NCI-H2196 (cell line): ENCODE measurements around the gene CXCR5.

Experiments
- DNase-seq: peaks from one replicate; lab custom pipeline; 2025; ENCODE audit not compliant: unreplicated experiment; lab: John Stamatoyannopoulos, UW

The CXCR5 gene

GRCh38 chr11:118911880-118912741, 28.4 kb downstream of the CXCR5 start:
- DNase-seq = peak; percentile 92

DNA sequence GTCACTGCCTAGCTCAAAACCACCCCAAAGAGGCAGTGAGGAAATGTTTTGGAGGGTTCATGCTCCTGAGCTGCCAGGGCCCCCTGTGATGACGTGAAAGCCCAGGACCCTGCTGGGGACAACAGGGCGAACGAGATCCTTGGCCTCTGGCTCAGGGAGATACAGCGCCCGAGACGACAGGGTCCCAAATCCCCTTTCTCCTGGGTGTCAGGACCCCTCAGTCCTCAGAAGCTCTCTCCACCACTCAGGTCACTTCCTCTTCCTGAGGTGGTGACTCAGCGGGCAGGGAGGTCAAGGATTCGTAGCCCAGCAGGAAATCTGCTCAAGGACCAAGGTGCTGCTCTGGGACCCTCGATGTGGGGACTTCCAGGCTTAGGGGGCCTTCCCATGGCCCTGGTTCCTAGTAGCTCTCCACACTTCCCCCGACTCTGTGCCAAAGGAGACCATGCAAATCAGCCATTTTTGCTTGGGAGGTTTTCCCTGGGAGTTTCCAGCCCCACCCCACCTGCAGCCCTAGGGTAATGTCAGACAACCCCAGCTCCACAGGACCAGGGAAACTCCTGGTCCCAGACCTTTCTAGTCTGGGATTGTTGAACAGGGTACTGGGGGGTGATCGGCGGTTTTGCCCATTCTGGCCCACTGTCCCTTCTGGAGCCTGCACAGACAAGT, 29.2 kb downstream of the CXCR5 start:
- no peak for DNase-seq

DNA sequence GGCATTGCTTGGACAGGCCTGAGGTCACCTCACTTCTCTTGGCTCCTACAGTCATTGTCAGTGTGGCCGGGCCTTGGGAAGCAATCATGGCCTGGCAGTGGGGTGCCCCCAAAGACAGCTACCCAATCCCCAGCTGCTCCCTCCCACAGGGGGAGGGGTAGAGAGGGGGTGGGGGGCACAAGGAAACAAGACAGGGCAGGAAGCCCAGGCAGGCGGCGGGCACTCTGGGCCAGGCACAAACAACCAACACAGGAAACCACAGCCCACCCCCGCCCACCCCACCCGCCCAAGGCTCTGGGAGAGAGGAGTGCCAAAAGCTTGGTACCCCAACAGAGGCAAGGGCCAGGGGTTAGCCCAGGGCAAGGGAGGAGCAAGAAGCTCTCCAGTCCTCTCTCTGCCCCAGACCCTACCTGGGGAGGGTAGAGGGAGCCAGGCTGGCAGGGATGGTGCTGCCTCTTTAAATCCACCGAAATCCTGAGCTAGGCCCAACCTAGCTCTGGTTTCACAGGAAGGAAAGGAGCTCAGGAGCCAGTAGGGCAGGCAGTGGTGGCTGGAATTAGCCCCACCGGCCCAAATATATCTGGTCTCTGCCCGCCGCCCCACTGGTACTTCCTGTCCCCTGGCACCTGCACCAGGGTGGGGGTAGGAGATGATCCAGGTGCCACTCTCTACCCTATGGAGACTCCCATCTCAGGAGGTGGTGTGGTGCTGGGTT, 29.9 kb downstream of the CXCR5 start:
- DNase-seq = no peak

DNA sequence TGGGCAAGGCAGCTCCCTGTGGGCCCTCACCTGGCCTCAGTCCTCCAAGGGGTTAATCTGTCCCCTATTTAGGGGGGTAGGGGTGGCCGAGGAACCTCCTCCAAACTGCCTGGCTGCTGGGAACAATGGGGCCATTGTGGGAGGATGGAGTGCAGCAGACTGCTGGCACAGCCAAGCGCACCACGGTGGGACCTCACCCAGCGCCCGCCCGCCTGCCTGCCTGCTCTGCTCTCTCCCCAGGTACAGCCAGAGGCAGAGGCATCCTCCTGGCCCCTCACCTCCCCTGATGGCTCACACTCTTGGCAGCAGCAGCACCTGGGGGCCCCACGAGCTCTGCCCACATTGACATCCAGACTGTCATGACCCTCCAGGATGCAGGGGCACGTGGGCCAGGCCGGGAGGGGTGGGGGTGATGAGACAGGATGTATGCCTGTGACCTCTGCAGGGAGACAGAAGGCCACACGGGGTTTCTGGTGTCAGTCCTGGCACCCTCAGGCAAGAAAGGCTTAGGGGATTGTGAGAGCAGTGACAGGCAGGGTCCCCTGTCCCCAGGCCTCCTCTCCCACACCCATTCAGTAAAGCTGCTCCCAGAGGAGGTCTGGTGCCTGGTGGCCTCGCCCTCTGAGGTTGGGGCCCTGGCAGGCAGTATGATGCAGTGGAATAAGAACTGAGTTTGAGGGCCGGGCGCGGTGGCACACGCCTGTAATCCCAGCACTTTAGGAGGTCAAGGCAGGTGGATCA, 30.7 kb downstream of the CXCR5 start:
- DNase-seq = peak; percentile 75

DNA sequence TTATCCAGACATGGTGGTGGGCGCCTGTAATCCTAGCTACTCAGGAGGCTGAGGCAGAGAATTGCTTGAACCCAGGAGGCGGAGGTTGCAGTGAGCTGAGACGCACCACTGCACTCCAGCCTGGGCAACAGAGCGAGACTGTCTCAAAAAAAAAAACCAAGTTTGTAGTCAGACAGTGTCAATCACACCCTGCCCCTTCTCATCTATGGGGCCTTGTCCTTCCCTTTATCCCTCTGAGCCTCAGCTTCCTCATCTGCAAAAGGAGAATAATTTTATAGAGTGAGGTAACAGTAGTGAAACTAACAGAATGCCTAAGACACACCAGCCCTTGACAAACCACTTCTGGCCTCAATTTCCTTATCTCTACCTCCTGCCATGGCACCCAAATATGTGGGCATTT, 31.3 kb downstream of the CXCR5 start:
- no peak for DNase-seq

DNA sequence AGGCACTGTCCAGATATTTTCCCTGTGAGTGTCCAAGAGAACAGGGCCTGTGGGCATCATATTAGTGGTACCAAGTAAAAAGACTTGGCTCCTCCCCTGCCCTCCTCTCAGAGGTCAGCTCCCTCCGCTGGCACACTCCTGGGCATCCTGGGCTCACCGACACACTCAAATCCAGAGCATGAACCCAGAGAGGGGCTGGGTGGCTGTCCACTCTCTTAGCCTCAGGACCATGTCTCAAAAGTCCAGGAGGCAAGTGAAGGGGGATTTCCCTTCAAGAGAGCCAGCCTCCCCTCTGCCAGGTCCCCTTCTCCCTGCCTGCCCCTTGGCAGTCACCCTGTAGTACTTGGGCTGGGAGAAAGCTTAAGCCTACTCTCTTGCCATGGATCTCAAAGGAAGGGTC, 31.7 kb downstream of the CXCR5 start:
- no peak for DNase-seq

DNA sequence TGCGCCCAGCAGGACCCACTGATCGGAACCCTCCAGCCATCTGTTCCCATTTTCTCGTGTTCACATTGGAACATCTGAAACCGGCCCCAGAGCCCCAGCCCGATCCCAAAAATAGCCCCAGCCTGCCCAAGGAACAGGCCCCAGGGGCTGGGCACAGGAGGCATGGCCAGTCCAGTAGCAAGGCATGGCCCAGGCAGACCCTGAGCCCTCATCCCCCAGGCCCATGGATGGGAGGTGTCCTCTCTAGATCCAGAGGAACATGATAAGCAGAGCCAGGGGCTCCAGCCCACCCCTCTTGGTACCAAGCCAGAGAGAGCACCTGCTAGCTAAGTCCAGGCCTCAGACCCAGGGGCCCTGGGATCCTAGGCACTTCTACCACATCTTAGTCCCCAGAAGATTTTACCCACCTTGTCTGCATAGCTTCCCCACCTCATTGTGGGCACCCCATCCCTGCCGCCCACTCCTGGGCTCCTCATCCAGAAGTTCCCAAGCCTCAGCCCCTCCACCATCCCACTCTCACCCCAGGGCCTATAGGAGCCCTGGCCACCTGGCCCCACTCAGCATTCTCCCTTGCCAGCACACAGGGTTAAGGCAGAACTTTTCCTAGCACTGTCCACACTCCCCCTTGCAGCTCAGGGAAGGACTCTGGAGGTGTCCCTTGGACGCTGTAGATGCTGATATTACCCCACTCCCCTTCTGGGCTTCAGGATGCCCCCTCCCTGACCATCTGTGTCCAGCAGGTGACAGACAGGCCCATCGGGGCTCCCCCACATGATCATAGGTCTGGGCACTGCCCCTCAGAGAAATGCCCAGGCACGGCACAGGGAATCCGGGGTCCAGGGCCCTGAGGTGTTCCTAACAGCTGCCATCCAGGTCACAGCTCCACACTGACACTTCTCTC, 32.5 kb downstream of the CXCR5 start:
- DNase-seq = no peak

- DNase-seq = no peak
These were observed 33.2 kb downstream of the CXCR5 start for GRCh38 chr11:118916842-118917388.

DNA sequence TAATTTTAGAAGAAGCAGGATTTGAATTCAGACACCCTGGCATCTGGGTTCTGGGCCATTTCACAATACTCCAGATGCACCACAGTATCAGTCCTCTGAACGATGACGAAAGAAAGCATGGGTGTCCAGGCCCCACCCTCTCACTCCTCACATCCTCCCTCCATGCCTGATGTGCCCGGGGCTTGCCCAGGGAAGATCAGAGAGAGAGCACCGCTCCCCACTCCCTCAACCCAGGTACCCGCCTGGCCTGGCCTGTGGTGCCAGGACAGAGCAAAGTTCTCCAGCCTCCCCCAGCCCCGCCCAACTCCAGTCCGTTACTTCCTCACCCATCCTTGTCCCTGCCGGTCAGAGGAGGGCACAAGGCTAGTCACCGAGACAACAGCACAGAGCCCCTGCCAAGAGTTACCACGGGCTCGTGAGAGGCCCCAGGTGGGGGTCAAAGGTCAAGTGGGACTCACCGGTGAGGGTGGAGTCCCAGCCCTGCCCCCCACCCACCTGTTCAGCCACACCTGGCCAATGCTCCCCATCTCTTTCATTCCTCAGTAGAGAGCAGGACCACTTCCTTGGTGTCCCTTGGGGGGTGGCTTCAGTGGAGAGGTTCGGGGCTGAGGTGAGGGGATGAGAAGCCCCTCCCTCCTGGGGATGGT, 33.9 kb downstream of the CXCR5 start:
- peak; percentile 81 for DNase-seq

GRCh38 chr11:118918128-118918685, 34.5 kb downstream of the CXCR5 start:
- peak; percentile 88 for DNase-seq

DNA sequence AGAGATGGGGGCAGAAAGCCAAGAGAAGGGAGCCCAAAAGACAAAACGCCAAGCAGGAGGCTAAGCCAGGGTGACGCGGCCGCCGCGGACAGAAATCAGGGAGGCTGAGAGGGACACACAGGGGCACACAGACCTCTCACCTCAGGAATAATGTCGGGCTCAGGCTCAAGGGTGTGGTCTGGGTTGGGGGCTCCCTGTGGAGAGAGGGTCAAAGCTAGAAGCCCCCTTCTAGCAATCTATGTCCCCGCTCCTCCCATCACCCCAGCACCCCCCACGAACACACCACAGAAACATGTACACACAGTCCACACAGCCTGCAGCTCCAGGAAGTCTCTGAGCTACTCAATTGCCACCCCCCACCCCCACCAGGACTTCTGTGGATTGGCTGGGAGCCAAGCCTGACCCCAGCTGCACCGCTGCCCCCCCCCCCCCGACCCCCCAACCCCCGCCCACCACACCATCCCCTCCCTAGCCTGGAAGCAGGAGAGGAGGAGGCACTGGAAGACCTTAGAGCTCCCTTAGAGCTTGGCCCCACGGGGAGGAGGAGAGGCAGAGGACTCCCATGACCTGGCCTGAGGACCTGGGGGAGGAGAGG, 35.1 kb downstream of the CXCR5 start:
- no peak for DNase-seq

- no peak for DNase-seq
These were observed 37.6 kb downstream of the CXCR5 start for GRCh38 chr11:118921121-118921928.

DNA sequence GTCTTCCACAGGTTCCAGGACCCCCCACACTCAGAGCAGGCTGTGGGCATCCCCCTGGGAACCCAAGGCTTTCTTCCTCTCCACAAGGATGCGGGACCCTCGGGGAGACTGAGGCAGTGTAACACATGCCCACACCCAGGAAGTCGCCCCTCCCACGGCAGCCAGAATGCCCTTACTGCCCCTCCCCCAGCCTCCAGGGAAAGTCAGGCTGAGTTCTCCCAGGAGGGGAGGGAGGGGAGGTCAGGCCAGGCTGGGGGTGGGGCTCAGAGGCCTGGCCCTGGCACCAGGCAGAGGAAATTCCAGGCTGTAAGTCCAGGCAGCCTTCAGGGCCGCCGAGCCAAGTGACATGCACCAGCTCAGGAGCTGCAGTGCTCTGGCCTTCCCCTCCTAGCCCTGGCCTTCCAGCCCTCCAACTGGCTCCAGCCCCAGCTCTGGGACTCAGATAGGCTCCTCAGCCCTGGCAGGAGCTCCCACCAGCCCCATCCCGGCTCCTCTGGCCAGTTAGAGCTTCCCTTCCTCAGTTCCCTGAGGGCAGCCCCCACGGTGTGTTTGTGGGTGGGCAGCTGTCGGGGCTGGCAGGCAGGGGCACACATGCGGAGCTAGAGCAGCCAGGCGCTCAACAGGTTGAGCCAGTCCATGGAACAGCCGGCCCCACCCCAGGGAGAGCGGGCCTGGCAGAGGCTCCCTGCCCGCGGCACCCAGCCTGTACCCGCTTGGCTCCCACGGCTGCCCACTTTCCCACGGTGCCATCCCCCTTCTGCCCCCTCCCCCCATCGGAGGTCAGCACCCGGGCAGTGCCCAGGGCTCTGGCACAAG, 38.4 kb downstream of the CXCR5 start:
- peak; percentile 40 for DNase-seq

DNA sequence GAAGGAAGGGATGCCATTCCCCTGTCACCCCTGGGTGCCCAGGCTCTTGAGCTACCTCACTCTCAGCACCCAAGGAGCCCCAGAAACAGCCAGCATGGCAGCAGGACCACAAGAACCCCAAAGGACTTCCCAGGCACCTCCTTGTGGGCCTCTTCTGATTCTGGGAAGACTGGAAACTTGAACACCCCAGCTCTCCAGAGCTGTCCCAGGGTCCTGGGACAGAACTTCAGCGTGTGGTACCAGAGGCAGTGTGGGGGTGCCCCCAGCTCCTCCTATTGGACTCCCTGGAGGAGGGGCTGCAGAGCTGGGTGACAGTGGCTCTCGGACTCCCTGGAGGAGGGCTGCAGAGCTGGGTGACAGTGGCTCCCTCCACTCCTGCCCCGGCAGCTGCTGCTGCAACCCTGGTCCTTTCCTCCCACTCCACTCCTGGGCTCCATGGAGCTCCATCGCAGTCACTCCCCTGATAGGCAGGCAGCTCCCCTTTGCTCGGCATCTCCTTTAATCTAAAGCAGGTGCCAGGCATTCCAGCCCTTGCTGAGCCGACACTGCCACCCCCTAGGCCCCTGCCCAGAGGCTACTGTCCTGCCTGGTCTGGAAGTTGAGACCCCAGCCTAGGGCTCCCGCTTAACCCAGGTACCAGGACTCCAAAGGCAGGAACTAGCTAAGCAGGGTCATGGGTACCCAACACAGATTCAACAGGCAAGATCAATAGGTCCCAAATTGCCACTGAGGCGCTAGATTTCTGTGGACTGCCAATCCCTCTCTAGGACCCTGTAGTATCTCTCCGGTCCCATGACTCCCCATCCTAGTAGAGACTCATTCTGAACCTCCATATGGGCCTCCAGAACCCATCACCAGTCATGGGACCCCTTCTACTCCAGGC, 39.3 kb downstream of the CXCR5 start:
- DNase-seq = no peak

GRCh38 chr11:118923721-118924587, 40.3 kb downstream of the CXCR5 start:
- no peak for DNase-seq
